Activated CD8-positive, alpha-beta memory T cell treated with anti-CD3 and anti-CD28 coated beads for 4 hours (primary cell): ENCODE results near the gene FUNDC2.
"Not testable (repeated sequence)": the region's sequence is repeated elsewhere in the genome, so short reads cannot be mapped to it uniquely, and the experiment has no call there.

ENCODE experiments used
- DNase-seq, 2 donors: peaks; one replicate each; pipeline ENCODE4 v3.0.0-alpha.2; 2020; ENCODE audit warnings: low read depth in 2 of 2

The FUNDC2 gene

GRCh38 chrX:155026727-155027508 lies at the start of gene FUNDC2:
Gene FUNDC2, plus strand, starts transcription at chrX:155026844. Its CDS starts 95 bp downstream, at chrX:155026939.
- DNase-seq, result peak; percentile 84 to 92

GRCh38 chrX:154979629-154980028 lies 47.0 kb upstream of the FUNDC2 start:
- DNase-seq, result no peak

GRCh38 chrX:154980330-154981115 lies 46.1 kb upstream of the FUNDC2 start:
- peak; percentile 48 to 52 for DNase-seq

GRCh38 chrX:154981116-154981411 lies 45.6 kb upstream of the FUNDC2 start:
- no peak for DNase-seq

GRCh38 chrX:154986826-154987575 lies 39.6 kb upstream of the FUNDC2 start:
- no peak for DNase-seq

GRCh38 chrX:154987940-154988339 lies 38.7 kb upstream of the FUNDC2 start:
- DNase-seq, result no peak

- no peak for DNase-seq
These were observed 37.9 kb upstream of the FUNDC2 start for GRCh38 chrX:154988719-154989118.

- no peak for DNase-seq
These were observed 36.1 kb upstream of the FUNDC2 start for GRCh38 chrX:154990496-154990895.

- DNase-seq, result no peak
These were observed 35.6 kb upstream of the FUNDC2 start for GRCh38 chrX:154991039-154991438.

- no peak for DNase-seq
These were observed 35.2 kb upstream of the FUNDC2 start for GRCh38 chrX:154991476-154991875.

- DNase-seq, result no peak
These were observed 28.3 kb upstream of the FUNDC2 start for GRCh38 chrX:154998204-154998880.

- DNase-seq, result no peak
These were observed 25.8 kb upstream of the FUNDC2 start for GRCh38 chrX:155000841-155001240.

- no peak for DNase-seq
These were observed 24.8 kb upstream of the FUNDC2 start for GRCh38 chrX:155001873-155002272.

GRCh38 chrX:155005190-155005589 lies 21.5 kb upstream of the FUNDC2 start:
- no peak for DNase-seq

GRCh38 chrX:155006379-155006778 lies 20.3 kb upstream of the FUNDC2 start:
- not testable (repeated sequence) for DNase-seq

- DNase-seq, result not testable (repeated sequence)
These were observed 19.6 kb upstream of the FUNDC2 start for GRCh38 chrX:155006913-155007671.

GRCh38 chrX:155008578-155008977 lies 18.1 kb upstream of the FUNDC2 start:
- not testable (repeated sequence) for DNase-seq

- no peak for DNase-seq
These were observed 16.6 kb upstream of the FUNDC2 start for GRCh38 chrX:155009994-155010472.

- DNase-seq, result no peak
These were observed 6.1 kb upstream of the FUNDC2 start for GRCh38 chrX:155020591-155020990.

GRCh38 chrX:155022585-155022984 lies 4.1 kb upstream of the FUNDC2 start, which contains the start of gene F8:
Gene F8, minus strand, starts transcription at chrX:155022723. Its CDS starts 171 bp downstream, at chrX:155022552.
- DNase-seq, result no peak
